ENCODE results near the gene USP20.

The USP20 gene

GRCh38 chr9:129863059-129863690, 27.9 kb downstream of the USP20 start:
- Histone ChIP-seq H3K27me3 (ENCODE audit: insufficient read depth, poor library complexity, severe bottlenecking) (no peaks in the 10 kb centered on the region), H3K4me3 (ENCODE audit: severe bottlenecking) (no peak overlapping the region), H3K36me3 (ENCODE audit: low read depth) (peaks cover 11% of the 10 kb centered on the region), H3K4me1 (ENCODE audit: insufficient read depth, poor library complexity, severe bottlenecking) (peaks cover 12% of the 10 kb centered on the region), H3K27ac (ENCODE audit: poor library complexity, severe bottlenecking) (peak overlapping the region; percentile 28), H3K9me3 (ENCODE audit: severe bottlenecking) (no peaks in the 10 kb centered on the region)
- ATAC-seq (ENCODE audit: low read depth) = peak; percentile 95
- TF ChIP-seq CTCF (IDR thresholded peaks at IDR 0.05; ENCODE audit: poor library complexity, severe bottlenecking) = no peak
- peak; percentile 90 for DNase-seq (ENCODE audit: low spot score)

- no peaks in the 10 kb centered on the region for H3K9me3 ChIP-seq (ENCODE audit: severe bottlenecking)
- peaks cover 11% of the 10 kb centered on the region for H3K36me3 ChIP-seq (ENCODE audit: low read depth)
- no peak overlapping the region for H3K27ac ChIP-seq (ENCODE audit: poor library complexity, severe bottlenecking)
- H3K4me1 ChIP-seq (ENCODE audit: insufficient read depth, poor library complexity, severe bottlenecking) = peaks cover 12% of the 10 kb centered on the region
- no peak overlapping the region for H3K4me3 ChIP-seq (ENCODE audit: severe bottlenecking)
- TF ChIP-seq CTCF (IDR thresholded peaks at IDR 0.05; ENCODE audit: poor library complexity, severe bottlenecking) = no peak
- H3K27me3 ChIP-seq (ENCODE audit: insufficient read depth, poor library complexity, severe bottlenecking) = no peaks in the 10 kb centered on the region
- DNase-seq (ENCODE audit: low spot score) (no peak), ATAC-seq (ENCODE audit: low read depth) (no peak)
Observed at GRCh38 chr9:129864991-129865647, 29.9 kb downstream of the USP20 start.

GRCh38 chr9:129865668-129866320, 30.5 kb downstream of the USP20 start:
- ATAC-seq (ENCODE audit: low read depth) (no peak), DNase-seq (ENCODE audit: low spot score) (no peak)
- peaks cover 12% of the 10 kb centered on the region for H3K4me1 ChIP-seq (ENCODE audit: insufficient read depth, poor library complexity, severe bottlenecking)
- H3K4me3 ChIP-seq (ENCODE audit: severe bottlenecking) = no peak overlapping the region
- TF ChIP-seq CTCF (IDR thresholded peaks at IDR 0.05; ENCODE audit: poor library complexity, severe bottlenecking) = no peak
- peaks cover 11% of the 10 kb centered on the region for H3K36me3 ChIP-seq (ENCODE audit: low read depth)
- no peaks in the 10 kb centered on the region for H3K27me3 ChIP-seq (ENCODE audit: insufficient read depth, poor library complexity, severe bottlenecking)
- no peaks in the 10 kb centered on the region for H3K9me3 ChIP-seq (ENCODE audit: severe bottlenecking)
- H3K27ac ChIP-seq (ENCODE audit: poor library complexity, severe bottlenecking) = no peak overlapping the region

GRCh38 chr9:129866394-129867135, 31.3 kb downstream of the USP20 start:
- H3K27ac ChIP-seq (ENCODE audit: poor library complexity, severe bottlenecking) = no peak overlapping the region
- ATAC-seq (ENCODE audit: low read depth) (no peak), DNase-seq (ENCODE audit: low spot score) (no peak)
- H3K4me3 ChIP-seq (ENCODE audit: severe bottlenecking) = no peak overlapping the region
- no peaks in the 10 kb centered on the region for H3K27me3 ChIP-seq (ENCODE audit: insufficient read depth, poor library complexity, severe bottlenecking)
- H3K36me3 ChIP-seq (ENCODE audit: low read depth) = peaks cover 11% of the 10 kb centered on the region
- no peaks in the 10 kb centered on the region for H3K9me3 ChIP-seq (ENCODE audit: severe bottlenecking)
- H3K4me1 ChIP-seq (ENCODE audit: insufficient read depth, poor library complexity, severe bottlenecking) = peaks cover 12% of the 10 kb centered on the region
- no peak for TF ChIP-seq CTCF (IDR thresholded peaks at IDR 0.05; ENCODE audit: poor library complexity, severe bottlenecking)
